Islet precursor cell (in vitro differentiated cells): ENCODE data around the gene PHACTR3.

Source experiments
- DNase-seq: peaks from one replicate; pipeline ENCODE4 v3.0.0-alpha.2; 2018

PHACTR3 gene

GRCh38 chr20:59623133-59623532 is 18.8 kb downstream of the PHACTR3 start:
- no peak for DNase-seq

- no peak for DNase-seq
These were observed 19.2 kb downstream of the PHACTR3 start for GRCh38 chr20:59623583-59623982.

GRCh38 chr20:59624401-59624800 is 20.1 kb downstream of the PHACTR3 start:
- DNase-seq = no peak

GRCh38 chr20:59625214-59625922 is 21.0 kb downstream of the PHACTR3 start:
- no peak for DNase-seq

- DNase-seq = no peak
These were observed 23.0 kb downstream of the PHACTR3 start for GRCh38 chr20:59627298-59627697.

- DNase-seq = no peak
These were observed 23.8 kb downstream of the PHACTR3 start for GRCh38 chr20:59628171-59628570.

GRCh38 chr20:59629141-59630045 is 25.1 kb downstream of the PHACTR3 start:
- DNase-seq = no peak

GRCh38 chr20:59630526-59630925 is 26.2 kb downstream of the PHACTR3 start:
- DNase-seq = peak; percentile 12

- peak; percentile 34 for DNase-seq
These were observed 27.6 kb downstream of the PHACTR3 start for GRCh38 chr20:59631751-59632540.

- peak; percentile 13 for DNase-seq
These were observed 28.3 kb downstream of the PHACTR3 start for GRCh38 chr20:59632541-59633113.

- no peak for DNase-seq
These were observed 29.4 kb downstream of the PHACTR3 start for GRCh38 chr20:59633656-59634251.

- peak; percentile 43 for DNase-seq
These were observed 30.2 kb downstream of the PHACTR3 start for GRCh38 chr20:59634435-59635005.

GRCh38 chr20:59636766-59637370 is 32.5 kb downstream of the PHACTR3 start:
- peak; percentile 22 for DNase-seq

- peak; percentile 30 for DNase-seq
These were observed 35.9 kb downstream of the PHACTR3 start for GRCh38 chr20:59640267-59640666.

- peak; percentile 27 for DNase-seq
These were observed 39.3 kb downstream of the PHACTR3 start for GRCh38 chr20:59643615-59644061.

GRCh38 chr20:59644371-59644939 is 40.1 kb downstream of the PHACTR3 start:
- DNase-seq = peak; percentile 14

- peak; percentile 23 for DNase-seq
These were observed 40.9 kb downstream of the PHACTR3 start for GRCh38 chr20:59645271-59645670.

GRCh38 chr20:59645761-59646171 is 41.4 kb downstream of the PHACTR3 start:
- peak; percentile 22 for DNase-seq

- DNase-seq = peak; percentile 18
These were observed 42.1 kb downstream of the PHACTR3 start for GRCh38 chr20:59646487-59646886.

GRCh38 chr20:59647271-59647670 is 42.9 kb downstream of the PHACTR3 start:
- peak; percentile 10 for DNase-seq

- no peak for DNase-seq
These were observed 44.2 kb downstream of the PHACTR3 start for GRCh38 chr20:59648466-59649070.
